Common myeloid progenitor, CD34-positive (primary cell): Measurements from ENCODE around the gene SSBP1.

Source experiments
- CTCF ChIA-PET: fragments of 350-600 bp; sonication (Branson Sonifier 250); formaldehyde crosslinking; loops from one replicate; lab custom pipeline; 2021; ENCODE audit warnings: antibody characterized with exemption; lab: Charles Lee
- POLR2A ChIA-PET: fragments of 350-600 bp; sonication (Branson Sonifier 250); formaldehyde crosslinking; loops from one replicate; lab custom pipeline; 2021; ENCODE audit warnings: antibody characterized with exemption; lab: Charles Lee
- DNase-seq, 3 donors: peaks; one replicate each; pipeline versions ENCODE4 v3.0.0 to v3.0.0-alpha.2; 2013
- H3K27ac ChIP-seq, 2 experiments: 1 replicate in 1 of 2; 2 replicates in 1 of 2; pipeline ENCODE4 v1.7.0; 2013; ENCODE audit warnings: inconsistent platforms in 2 of 2, low read length in 2 of 2, mild to moderate bottlenecking in 2 of 2, low read depth in 1 of 2, moderate library complexity in 1 of 2; ENCODE audit not compliant: severe bottlenecking in 2 of 2, insufficient read depth in 1 of 2, poor library complexity in 1 of 2
- H3K27me3 ChIP-seq, 5 experiments: replicated peaks in 2 of 5; 1 replicate in 3 of 5; 2 replicates in 2 of 5; pipeline versions ENCODE4 v1.6.1 to v1.7.0; 2013; ENCODE audit warnings: low read length in 4 of 5, mild to moderate bottlenecking in 2 of 5, moderate library complexity in 2 of 5, inconsistent platforms in 1 of 5; ENCODE audit not compliant: insufficient read depth in 5 of 5, control insufficient read depth in 4 of 5
- H3K36me3 ChIP-seq, 4 experiments: 1 replicate in 2 of 4; 2 replicates in 2 of 4; pipeline versions ENCODE4 v1.6.1 to v1.7.0; 2013; ENCODE audit warnings: low read length in 3 of 4, control low read depth in 1 of 4, mild to moderate bottlenecking in 1 of 4; ENCODE audit not compliant: control insufficient read depth in 4 of 4, insufficient read depth in 4 of 4
- H3K4me1 ChIP-seq, 4 experiments: 1 replicate in 3 of 4; 2 replicates in 1 of 4; pipeline versions ENCODE4 v1.6.1 to v1.7.1; 2013; ENCODE audit warnings: low read length in 3 of 4, mild to moderate bottlenecking in 3 of 4, control low read depth in 1 of 4, inconsistent platforms in 1 of 4, moderate library complexity in 1 of 4; ENCODE audit not compliant: control insufficient read depth in 4 of 4, insufficient read depth in 4 of 4; ENCODE audit errors: control extremely low read depth in 1 of 4
- H3K4me3 ChIP-seq, 7 experiments: 1 replicate in 4 of 7; 2 replicates in 3 of 7; pipeline versions ENCODE4 v1.5.1 to v1.7.0; 2013; ENCODE audit warnings: mild to moderate bottlenecking in 7 of 7, low read length in 6 of 7, moderate library complexity in 6 of 7, inconsistent platforms in 2 of 7, low read depth in 2 of 7, control low read depth in 1 of 7; ENCODE audit not compliant: insufficient read depth in 4 of 7, control insufficient read depth in 1 of 7; ENCODE audit errors: extremely low read depth in 1 of 7
- H3K9me3 ChIP-seq, 5 experiments: 1 replicate in 4 of 5; 2 replicates in 1 of 5; pipeline versions ENCODE4 v1.6.1 to v1.7.1; 2013; ENCODE audit warnings: low read length in 4 of 5, mild to moderate bottlenecking in 2 of 5, inconsistent platforms in 1 of 5, low read depth in 1 of 5, moderate library complexity in 1 of 5; ENCODE audit not compliant: control insufficient read depth in 4 of 5, insufficient read depth in 2 of 5; ENCODE audit errors: control extremely low read depth in 1 of 5
- WGBS: methylation state at CpG from one replicate; pipeline ENCODE4 v1.1.5; 2013; ENCODE audit not compliant: insufficient coverage; 5-methylcytosine and 5-hydroxymethylcytosine counted together

Gene SSBP1

DNA sequence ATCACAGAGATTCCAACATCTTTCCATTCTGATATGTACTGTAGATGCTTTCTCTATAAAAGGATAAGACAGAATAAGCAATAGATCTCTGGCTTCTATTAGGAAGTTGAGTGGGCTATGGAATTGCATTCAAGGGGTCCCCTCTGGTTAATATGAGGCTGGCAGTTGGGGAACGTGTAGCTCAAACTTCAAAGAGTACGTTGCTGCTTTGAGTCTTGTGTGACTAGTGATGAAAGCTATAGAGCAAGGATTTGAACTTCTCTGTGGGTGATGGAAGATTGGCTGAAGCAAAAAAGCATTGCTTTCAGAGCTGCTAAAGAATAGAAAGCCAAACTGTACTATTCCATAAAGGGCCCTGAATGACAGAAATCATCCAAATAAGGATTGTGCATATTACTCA lies 23.6 kb upstream of the SSBP1 start:
- POLR2A ChIA-PET, result no interaction called here
- 100% methylated on average over 2 of the region's 2 CpGs for WGBS

GRCh38 chr7:141715018-141715417 lies 23.1 kb upstream of the SSBP1 start:
- Histone ChIP-seq H3K36me3 (peaks cover 0 to 2% (median 0%) of the 10 kb centered on the region in 4 experiments), H3K4me3 (no peak overlapping the region), H3K27me3 (no peaks in the 10 kb centered on the region), H3K9me3 (no peaks in the 10 kb centered on the region), H3K27ac (no peak overlapping the region), H3K4me1 (no peaks in the 10 kb centered on the region)
- no peak for DNase-seq
- ChIA-PET CTCF (interaction anchor here (0.5 to 3.6 kb wide), 7 partner anchors 11 to 578 kb away, joined by 3 to 14 read pairs (median 4); partner anchors contain the start of gene SSBP1), POLR2A (no interaction called here)
- WGBS, result 90% methylated on average over 2 of the region's 4 CpGs

More for the DNA sequence above, 23.6 kb upstream of the SSBP1 start:
- no peak for DNase-seq
- Histone ChIP-seq H3K27ac (no peak overlapping the region), H3K36me3 (peaks cover 0 to 2% (median 0%) of the 10 kb centered on the region in 4 experiments), H3K4me3 (no peak overlapping the region), H3K9me3 (no peaks in the 10 kb centered on the region), H3K27me3 (no peaks in the 10 kb centered on the region), H3K4me1 (no peaks in the 10 kb centered on the region)
- CTCF ChIA-PET, result interaction anchor here (0.5 to 2.8 kb wide), 10 partner anchors 10 to 579 kb away, joined by 3 to 14 read pairs (median 3); partner anchors contain the start of gene SSBP1

- ChIA-PET POLR2A (no interaction called here), CTCF (interaction anchor here (2.8 to 3.6 kb wide), 2 partner anchors 21 to 61 kb away, joined by 11 to 14 read pairs; partner anchors contain the start of gene SSBP1)
- Histone ChIP-seq H3K27ac (no peak overlapping the region), H3K4me3 (no peak overlapping the region), H3K4me1 (no peaks in the 10 kb centered on the region), H3K36me3 (peaks cover 0 to 2% (median 0%) of the 10 kb centered on the region in 4 experiments), H3K27me3 (no peaks in the 10 kb centered on the region), H3K9me3 (no peaks in the 10 kb centered on the region)
- no peak for DNase-seq
- no CpG with 5 or more reads among the region's 6 CpGs for WGBS
These were observed 22.1 kb upstream of the SSBP1 start for GRCh38 chr7:141715794-141716689.

GRCh38 chr7:141717450-141717849 lies 20.7 kb upstream of the SSBP1 start:
- no CpG with 5 or more reads among the region's 1 CpG for WGBS
- Histone ChIP-seq H3K27me3 (no peaks in the 10 kb centered on the region), H3K4me1 (no peaks in the 10 kb centered on the region), H3K9me3 (no peaks in the 10 kb centered on the region), H3K36me3 (peaks cover 0 to 2% (median 0%) of the 10 kb centered on the region in 4 experiments), H3K4me3 (no peak overlapping the region), H3K27ac (no peak overlapping the region)
- DNase-seq, result no peak
- CTCF ChIA-PET, result interaction anchor here (1.1 to 3.6 kb wide), 3 partner anchors 12 to 63 kb away, joined by 4 to 11 read pairs (median 4); partner anchors contain the start of gene SSBP1
- POLR2A ChIA-PET, result no interaction called here

GRCh38 chr7:141722529-141722928 lies 15.6 kb upstream of the SSBP1 start:
- H3K4me3 ChIP-seq, result no peak overlapping the region
- H3K27ac ChIP-seq, result no peak overlapping the region
- no peaks in the 10 kb centered on the region for H3K36me3 ChIP-seq
- H3K4me1 ChIP-seq, result no peaks in the 10 kb centered on the region
- CTCF ChIA-PET, result interaction anchor here (0.9 to 1.0 kb wide), 3 partner anchors 10 to 68 kb away, joined by 3 read pairs; partner anchors contain the start of gene WEE2
- POLR2A ChIA-PET, result no interaction called here
- H3K9me3 ChIP-seq, result no peaks in the 10 kb centered on the region
- WGBS, result no CpG with 5 or more reads among the region's 2 CpGs
- no peak for DNase-seq
- no peaks in the 10 kb centered on the region for H3K27me3 ChIP-seq

- Histone ChIP-seq H3K27ac (no peak overlapping the region), H3K4me1 (no peaks in the 10 kb centered on the region), H3K9me3 (no peaks in the 10 kb centered on the region), H3K36me3 (no peaks in the 10 kb centered on the region), H3K4me3 (no peak overlapping the region), H3K27me3 (no peaks in the 10 kb centered on the region)
- 100% methylated on average over 1 of the region's 1 CpG for WGBS
- no peak for DNase-seq
- ChIA-PET CTCF (interaction anchor here (1.3 to 1.5 kb wide), 3 partner anchors 9 to 75 kb away, joined by 3 to 6 read pairs (median 6); partner anchors contain the start of gene SSBP1), POLR2A (no interaction called here)
These were observed 9.1 kb upstream of the SSBP1 start for GRCh38 chr7:141729020-141729419.
